Measurements from ENCODE around the gene HAUS3. TPM values are rescaled to one million over a fixed set of nuclear protein-coding genes. Genes with fewer than 3 reads are reported as not detected.

The HAUS3 gene
- total RNA-seq, 6 experiments from 2014 or later, result 6.9 to 10.8 (median 8.6) TPM

DNA sequence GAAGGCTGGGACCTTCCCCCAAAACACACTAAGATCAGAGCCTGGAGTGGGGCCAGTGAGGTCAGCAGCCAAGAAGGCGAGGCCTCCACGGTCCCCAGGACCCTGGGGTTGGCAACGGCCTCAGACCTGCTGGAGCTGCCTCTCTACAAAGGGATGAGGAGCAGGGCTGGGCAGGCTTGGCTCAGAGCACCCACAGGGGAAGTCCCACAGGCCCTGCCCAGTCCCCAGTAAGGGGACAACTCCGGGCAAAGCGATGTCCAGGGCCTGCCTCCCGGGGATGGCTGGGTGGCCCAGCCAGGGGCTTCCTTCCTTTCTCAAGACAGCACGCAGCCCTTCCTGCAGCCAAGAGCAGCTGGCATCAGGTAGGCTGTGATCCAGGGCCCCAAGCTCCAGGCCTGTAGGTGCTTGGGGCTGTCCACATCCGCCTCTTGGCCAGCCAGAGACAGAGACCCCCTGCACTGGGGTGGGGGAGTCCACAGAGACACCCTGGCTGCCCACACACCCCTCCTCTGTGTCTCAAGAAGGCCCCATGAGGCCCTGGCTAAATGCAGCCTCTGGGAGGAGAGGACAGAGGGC lies 14.3 kb upstream of the HAUS3 start:
- Mint-ChIP-seq H3K9me3 (no peaks in the 10 kb centered on the region), H3K27me3 (ENCODE audit: insufficient read depth) (no peaks in the 10 kb centered on the region), H3K27ac (no peak overlapping the region), H3K36me3 (ENCODE audit: low read depth) (0 out of 2 replicates have a peak, but pooled peaks cover 6% of the 10 kb centered on the region), H3K4me1 (ENCODE audit: low read depth) (0 out of 2 replicates have a peak, but pooled peaks cover 4% of the 10 kb centered on the region), H3K4me3 (no peak overlapping the region)
- TF ChIP-seq, protein P1, sequence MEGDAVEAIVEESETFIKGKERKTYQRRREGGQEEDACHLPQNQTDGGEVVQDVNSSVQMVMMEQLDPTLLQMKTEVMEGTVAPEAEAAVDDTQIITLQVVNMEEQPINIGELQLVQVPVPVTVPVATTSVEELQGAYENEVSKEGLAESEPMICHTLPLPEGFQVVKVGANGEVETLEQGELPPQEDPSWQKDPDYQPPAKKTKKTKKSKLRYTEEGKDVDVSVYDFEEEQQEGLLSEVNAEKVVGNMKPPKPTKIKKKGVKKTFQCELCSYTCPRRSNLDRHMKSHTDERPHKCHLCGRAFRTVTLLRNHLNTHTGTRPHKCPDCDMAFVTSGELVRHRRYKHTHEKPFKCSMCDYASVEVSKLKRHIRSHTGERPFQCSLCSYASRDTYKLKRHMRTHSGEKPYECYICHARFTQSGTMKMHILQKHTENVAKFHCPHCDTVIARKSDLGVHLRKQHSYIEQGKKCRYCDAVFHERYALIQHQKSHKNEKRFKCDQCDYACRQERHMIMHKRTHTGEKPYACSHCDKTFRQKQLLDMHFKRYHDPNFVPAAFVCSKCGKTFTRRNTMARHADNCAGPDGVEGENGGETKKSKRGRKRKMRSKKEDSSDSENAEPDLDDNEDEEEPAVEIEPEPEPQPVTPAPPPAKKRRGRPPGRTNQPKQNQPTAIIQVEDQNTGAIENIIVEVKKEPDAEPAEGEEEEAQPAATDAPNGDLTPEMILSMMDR (IDR thresholded peaks at IDR 0.05), result no peak
- DNase-seq, result no peak

DNA sequence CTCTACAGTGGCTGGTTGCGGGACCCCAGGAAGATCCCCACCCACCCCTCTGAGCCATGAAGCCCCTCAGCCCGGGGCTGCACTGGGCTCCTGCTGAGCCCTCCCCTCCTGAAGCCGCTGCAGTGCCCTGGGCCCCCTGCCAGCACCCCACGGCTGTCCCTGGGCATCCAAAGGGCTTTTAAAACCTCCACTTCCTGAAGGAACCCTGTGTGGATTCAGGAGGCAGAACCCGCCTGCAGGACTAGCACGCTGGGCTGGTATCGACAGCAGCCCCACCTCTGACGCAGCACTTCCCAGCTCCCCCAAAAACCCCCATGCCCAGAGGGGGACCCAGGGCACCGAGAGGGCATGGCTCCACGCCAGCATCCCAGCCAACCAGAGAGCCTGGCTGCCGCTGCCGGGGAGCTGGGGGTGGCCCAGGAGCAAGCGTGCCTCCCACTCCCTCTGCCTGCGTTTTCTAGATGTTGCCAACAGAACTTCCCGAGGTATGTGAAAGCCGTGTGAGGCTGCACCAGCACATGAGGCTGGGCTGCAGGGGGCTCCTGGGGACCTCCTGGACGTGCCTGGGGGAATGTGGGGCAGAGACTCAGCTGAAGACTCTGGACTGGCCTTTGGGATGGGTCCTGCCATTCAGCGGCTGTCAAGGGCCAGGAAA lies 13.7 kb upstream of the HAUS3 start:
- TF ChIP-seq, protein P1 (IDR thresholded peaks at IDR 0.05), result no peak
- H3K4me1 Mint-ChIP-seq (ENCODE audit: low read depth), result 0 out of 2 replicates have a peak, but pooled peaks cover 4% of the 10 kb centered on the region
- H3K27ac Mint-ChIP-seq, result no peak overlapping the region
- H3K9me3 Mint-ChIP-seq, result no peaks in the 10 kb centered on the region
- no peak overlapping the region for H3K4me3 Mint-ChIP-seq
- 0 out of 2 replicates have a peak, but pooled peaks cover 6% of the 10 kb centered on the region for H3K36me3 Mint-ChIP-seq (ENCODE audit: low read depth)
- no peak for DNase-seq
- no peaks in the 10 kb centered on the region for H3K27me3 Mint-ChIP-seq (ENCODE audit: insufficient read depth)

DNA sequence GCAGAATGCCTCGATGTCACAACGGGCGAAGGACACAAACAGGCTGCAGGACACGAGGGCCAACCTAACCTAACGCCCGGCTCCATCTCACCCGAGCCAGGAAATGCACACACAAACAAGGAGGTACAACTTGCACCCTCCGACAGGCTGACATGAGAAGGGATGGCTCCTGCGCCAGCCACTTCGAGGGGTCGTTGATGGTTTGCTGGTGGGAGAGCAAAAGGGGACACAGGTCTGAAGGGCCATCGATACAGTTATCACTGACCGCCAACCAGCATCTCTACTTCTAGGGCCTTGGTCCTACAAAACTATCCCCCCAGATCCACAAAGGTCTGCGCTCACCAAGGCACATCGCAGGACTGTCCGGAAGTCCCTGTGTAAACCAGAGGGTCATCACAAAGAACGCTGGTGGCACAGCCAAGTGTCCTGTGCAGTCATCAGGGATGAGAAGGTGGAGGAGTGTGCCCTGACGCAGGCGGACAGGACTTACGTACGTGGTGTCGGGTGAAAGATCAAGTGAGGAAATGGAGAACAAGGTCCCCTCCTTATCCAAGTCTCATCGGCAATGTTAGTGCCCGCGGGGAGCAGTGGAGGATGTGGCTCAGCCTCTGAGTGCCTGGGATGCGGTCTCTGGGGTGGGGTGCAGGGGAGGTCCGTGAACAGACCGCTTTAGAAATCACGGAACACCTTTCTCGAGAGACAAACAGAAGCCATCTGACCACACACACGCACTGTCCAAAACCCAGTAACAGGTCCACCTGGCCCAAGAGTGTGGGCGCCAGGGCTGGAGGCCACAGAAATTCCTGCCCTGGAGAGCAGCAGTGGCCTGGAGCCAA lies 13.0 kb upstream of the HAUS3 start:
- Mint-ChIP-seq H3K27ac (no peak overlapping the region), H3K4me1 (ENCODE audit: low read depth) (no peaks in the 10 kb centered on the region), H3K9me3 (no peaks in the 10 kb centered on the region), H3K36me3 (ENCODE audit: low read depth) (0 out of 2 replicates have a peak, but pooled peaks cover 6% of the 10 kb centered on the region), H3K4me3 (no peak overlapping the region), H3K27me3 (ENCODE audit: insufficient read depth) (no peaks in the 10 kb centered on the region)
- TF ChIP-seq, protein P1 (IDR thresholded peaks at IDR 0.05), result no peak
- no peak for DNase-seq

GRCh38 chr4:2253160-2254084 lies 11.5 kb upstream of the HAUS3 start:
- TF ChIP-seq, protein P1 (IDR thresholded peaks at IDR 0.05), result no peak
- Mint-ChIP-seq H3K4me3 (no peak overlapping the region), H3K27ac (no peak overlapping the region), H3K36me3 (ENCODE audit: low read depth) (0 out of 2 replicates have a peak, but pooled peaks cover 6% of the 10 kb centered on the region), H3K27me3 (ENCODE audit: insufficient read depth) (no peaks in the 10 kb centered on the region), H3K4me1 (ENCODE audit: low read depth) (no peaks in the 10 kb centered on the region), H3K9me3 (no peaks in the 10 kb centered on the region)
- no peak for DNase-seq
